NCI-H2196 (cell line): ENCODE measurements around the gene SMIM29.
"Not testable (repeated sequence)": the region's sequence is repeated elsewhere in the genome, so short reads cannot be mapped to it uniquely, and the experiment has no call there.

ENCODE experiments used
- DNase-seq: peaks from one replicate; lab custom pipeline; 2025; ENCODE audit not compliant: unreplicated experiment; lab: John Stamatoyannopoulos, UW

SMIM29 gene

GRCh38 chr6:34269132-34269531 is 20.3 kb upstream of the SMIM29 start:
- not testable (repeated sequence) for DNase-seq

- no peak for DNase-seq
Measured at GRCh38 chr6:34267746-34268145, 18.9 kb upstream of the SMIM29 start.

GRCh38 chr6:34263484-34263883 is 14.7 kb upstream of the SMIM29 start:
- not testable (repeated sequence) for DNase-seq

- no peak for DNase-seq
Measured at GRCh38 chr6:34260576-34261267, 11.9 kb upstream of the SMIM29 start.

- no peak for DNase-seq
Measured at GRCh38 chr6:34259529-34260069, 10.8 kb upstream of the SMIM29 start.

GRCh38 chr6:34252395-34252794 is 3.6 kb upstream of the SMIM29 start:
- DNase-seq: not testable (repeated sequence)

GRCh38 chr6:34249469-34250261 is 859 bp upstream of the SMIM29 start:
- no peak for DNase-seq

- DNase-seq: peak; percentile 37
Measured at GRCh38 chr6:34248198-34248726, 544 bp downstream of the SMIM29 start.

GRCh38 chr6:34247481-34248197 is 1.2 kb downstream of the SMIM29 start:
- no peak for DNase-seq

- DNase-seq: peak; percentile 18
Measured at GRCh38 chr6:34246563-34247391, 2.0 kb downstream of the SMIM29 start.

GRCh38 chr6:34246249-34246562 is 2.6 kb downstream of the SMIM29 start:
- DNase-seq: no peak

- not testable (repeated sequence) for DNase-seq
Measured at GRCh38 chr6:34245761-34246140, 3.1 kb downstream of the SMIM29 start.

GRCh38 chr6:34245032-34245760 is 3.6 kb downstream of the SMIM29 start:
- DNase-seq: not testable (repeated sequence)

- DNase-seq: peak; percentile 40
Measured at GRCh38 chr6:34243901-34244884, 4.6 kb downstream of the SMIM29 start.

- DNase-seq: no peak
Measured at GRCh38 chr6:34243131-34243771, 5.6 kb downstream of the SMIM29 start.

GRCh38 chr6:34242252-34243130 is 6.3 kb downstream of the SMIM29 start:
- no peak for DNase-seq
